IMR-90 (cell line): ENCODE measurements around the gene TSGA10IP. TPM values are rescaled to one million over a fixed set of nuclear protein-coding genes. Genes with fewer than 3 reads are reported as not detected.

Source experiments
- ATAC-seq: fragments of 200-7000 bp; cut with Tn5 transposase; 2 replicates; pipeline ENCODE4 v1.9.1; 2020; ENCODE audit warnings: low read depth, mild to moderate bottlenecking, moderate library complexity
- BruUV-seq: library from RNA; stranded (reverse); fragments of 400-500 nt; replicated peaks from 2 replicates; lab custom pipeline; 2021; lab: Mats Ljungman, UMichigan
- CTCF ChIA-PET: fragments of 300-600 bp; formaldehyde crosslinking; extraction: SDS; loops from one replicate; lab custom pipeline; 2021; ENCODE audit warnings: antibody characterized with exemption; lab: Yijun Ruan, JAX
- POLR2A ChIA-PET: fragments of 300-600 bp; sonication (Branson Sonifier 250); formaldehyde crosslinking; loops from one replicate; lab custom pipeline; 2022; ENCODE audit warnings: antibody characterized with exemption; ENCODE audit not compliant: unreplicated experiment; lab: Charles Lee
- DNase-seq: peaks from one replicate; pipeline ENCODE4 v3.0.0; 2013
- H2AFZ ChIP-seq: replicated peaks from 2 replicates; pipeline ENCODE3; 2013; ENCODE audit warnings: low read length, mild to moderate bottlenecking; ENCODE audit not compliant: poor library complexity
- H2AK5ac ChIP-seq: 2 replicates; pipeline ENCODE4 v1.6.1; 2013; ENCODE audit warnings: low read depth, low read length, inconsistent platforms
- H2AK9ac ChIP-seq: replicated peaks from 2 replicates; pipeline ENCODE3; 2013; ENCODE audit warnings: mild to moderate bottlenecking, low read depth, low read length, moderate library complexity; ENCODE audit not compliant: poor library complexity
- H2BK120ac ChIP-seq: 2 replicates; pipeline ENCODE4 v1.6.1; 2013; ENCODE audit warnings: low read depth, low read length, inconsistent platforms
- H2BK15ac ChIP-seq: 3 replicates; pipeline ENCODE4 v1.6.1; 2013; ENCODE audit warnings: low read depth, low read length, inconsistent platforms
- H2BK20ac ChIP-seq: 2 replicates; pipeline ENCODE4 v1.6.1; 2013; ENCODE audit warnings: low read depth, mild to moderate bottlenecking, inconsistent platforms, low read length, moderate library complexity
- H2BK5ac ChIP-seq: 2 replicates; pipeline ENCODE4 v1.6.1; 2013; ENCODE audit warnings: mild to moderate bottlenecking, low read depth, low read length, inconsistent platforms; ENCODE audit not compliant: poor library complexity, severe bottlenecking
- H3K14ac ChIP-seq: replicated peaks from 2 replicates; pipeline ENCODE4 v1.6.1; 2013; ENCODE audit warnings: low read depth, low read length, inconsistent platforms
- H3K18ac ChIP-seq: 2 replicates; pipeline ENCODE4 v1.6.1; 2013; ENCODE audit warnings: low read depth, low read length, control low read depth
- H3K23ac ChIP-seq: 2 replicates; pipeline ENCODE4 v1.6.1; 2013; ENCODE audit warnings: low read depth, low read length, inconsistent platforms
- H3K27ac ChIP-seq: 2 replicates; pipeline ENCODE4 v1.5.1; 2013; ENCODE audit warnings: mild to moderate bottlenecking, control low read depth, low read length; ENCODE audit not compliant: insufficient read depth
- H3K27me3 ChIP-seq: 2 replicates; pipeline ENCODE4 v1.6.1; 2013; ENCODE audit warnings: low read length; ENCODE audit not compliant: control insufficient read depth, insufficient read depth
- H3K36me3 ChIP-seq: 2 replicates; pipeline ENCODE4 v1.6.1; 2013; ENCODE audit warnings: low read length, mixed read lengths; ENCODE audit not compliant: control insufficient read depth, insufficient read depth
- H3K4ac ChIP-seq: 2 replicates; pipeline ENCODE4 v1.6.1; 2013; ENCODE audit warnings: low read depth, low read length, inconsistent platforms
- H3K4me1 ChIP-seq: 2 replicates; pipeline ENCODE4 v1.6.1; 2013; ENCODE audit warnings: low read length, mixed read lengths; ENCODE audit not compliant: control insufficient read depth, insufficient read depth
- H3K4me2 ChIP-seq: 2 replicates; pipeline ENCODE4 v1.6.1; 2013; ENCODE audit warnings: low read depth, mild to moderate bottlenecking, control low read depth, low read length, moderate library complexity
- H3K4me3 ChIP-seq: 2 replicates; pipeline ENCODE4 v1.5.1; 2013; ENCODE audit warnings: low read depth, mild to moderate bottlenecking, control low read depth, low read length, moderate library complexity; ENCODE audit not compliant: insufficient read depth
- H3K56ac ChIP-seq: 2 replicates; pipeline ENCODE4 v1.6.1; 2013; ENCODE audit warnings: low read length, inconsistent platforms; ENCODE audit not compliant: insufficient read depth; ENCODE audit errors: extremely low read depth
- H3K79me1 ChIP-seq, 2 experiments: 2 replicates each; pipeline ENCODE4 v1.6.1; 2013; ENCODE audit warnings: low read length in 2 of 2, inconsistent platforms in 1 of 2, low read depth in 1 of 2
- H3K9ac ChIP-seq: 2 replicates; pipeline ENCODE4 v1.6.1; 2013; ENCODE audit warnings: low read depth, low read length, control low read depth
- H3K9me1 ChIP-seq: 2 replicates; pipeline ENCODE4 v1.6.1; 2013; ENCODE audit warnings: low read length, inconsistent platforms; ENCODE audit not compliant: insufficient read depth
- H3K9me3 ChIP-seq: 2 replicates; pipeline ENCODE4 v1.6.1; 2013; ENCODE audit warnings: low read length; ENCODE audit not compliant: control insufficient read depth, insufficient read depth
- H4K20me1 ChIP-seq: 2 replicates; pipeline ENCODE4 v1.6.1; 2013; ENCODE audit warnings: low read length, inconsistent platforms; ENCODE audit not compliant: insufficient read depth
- H4K5ac ChIP-seq: 2 replicates; pipeline ENCODE4 v1.6.1; 2013; ENCODE audit warnings: mild to moderate bottlenecking, low read depth, low read length, control low read depth
- H4K8ac ChIP-seq, 2 experiments: 2 replicates each; pipeline ENCODE4 v1.6.1; 2013; ENCODE audit warnings: low read depth in 2 of 2, low read length in 2 of 2, control low read depth in 1 of 2, inconsistent platforms in 1 of 2
- H4K91ac ChIP-seq: 2 replicates; pipeline ENCODE4 v1.6.1; 2013; ENCODE audit warnings: low read depth, low read length, inconsistent platforms; ENCODE audit not compliant: insufficient read depth
- BHLHE40 ChIP-seq: fragments of 150-350 bp; IDR thresholded peaks from 2 replicates; pipeline ENCODE4 v1.6.1; 2016; ENCODE audit warnings: mild to moderate bottlenecking, low read depth, low read length
- CEBPB ChIP-seq: IDR thresholded peaks from 2 replicates; pipeline ENCODE4 v1.6.1; 2012; ENCODE audit warnings: low read depth, low read length, improper control_type of control experiment
- CHD1 ChIP-seq: IDR thresholded peaks from 2 replicates; pipeline ENCODE4 v1.6.1; 2012; ENCODE audit warnings: low read depth, low read length, improper control_type of control experiment
- CTCF ChIP-seq: conservative IDR thresholded peaks from 2 replicates; pipeline ENCODE4 v1.5.1; 2012; ENCODE audit warnings: mild to moderate bottlenecking, low read depth, low read length, improper control_type of control experiment
- ELK1 ChIP-seq: fragments of 150-350 bp; IDR thresholded peaks from 2 replicates; pipeline ENCODE4 v1.6.1; 2016; ENCODE audit warnings: low read depth, mild to moderate bottlenecking, low read length, moderate library complexity, borderline replicate concordance
- FOS ChIP-seq: fragments of 150-350 bp; IDR thresholded peaks from 2 replicates; pipeline ENCODE4 v1.6.1; 2016; ENCODE audit warnings: low read depth, low read length
- MAFK ChIP-seq: IDR thresholded peaks from 2 replicates; pipeline ENCODE4 v1.6.1; 2012; ENCODE audit warnings: low read depth, low read length, improper control_type of control experiment
- MAZ ChIP-seq: IDR thresholded peaks from 2 replicates; pipeline ENCODE4 v1.6.1; 2012; ENCODE audit warnings: low read depth, mild to moderate bottlenecking, low read length, improper control_type of control experiment, moderate library complexity, borderline replicate concordance
- MXI1 ChIP-seq: IDR thresholded peaks from 2 replicates; pipeline ENCODE4 v1.6.1; 2012; ENCODE audit warnings: low read depth, mild to moderate bottlenecking, low read length, moderate library complexity, borderline replicate concordance
- NFE2L2 ChIP-seq: fragments of 150-350 bp; IDR thresholded peaks from 2 replicates; pipeline ENCODE4 v1.6.1; 2016; ENCODE audit warnings: low read depth, mild to moderate bottlenecking, low read length
- POLR2A ChIP-seq: IDR thresholded peaks from 2 replicates; pipeline ENCODE4 v1.6.1; 2012; ENCODE audit warnings: mild to moderate bottlenecking, low read depth, low read length
- RAD21 ChIP-seq: IDR thresholded peaks from 2 replicates; pipeline ENCODE4 v1.6.1; 2012; ENCODE audit warnings: low read length, improper control_type of control experiment
- RCOR1 ChIP-seq: IDR thresholded peaks from 2 replicates; pipeline ENCODE4 v1.6.1; 2012; ENCODE audit warnings: mild to moderate bottlenecking, low read length, improper control_type of control experiment; ENCODE audit not compliant: insufficient replicate concordance
- RFX5 ChIP-seq: IDR thresholded peaks from 2 replicates; pipeline ENCODE4 v1.8.0; 2012; ENCODE audit warnings: low read depth, mild to moderate bottlenecking, low read length, moderate library complexity
- SMC3 ChIP-seq: fragments of 150-350 bp; IDR thresholded peaks from 2 replicates; pipeline ENCODE4 v1.6.1; 2016; ENCODE audit warnings: low read depth, mild to moderate bottlenecking, antibody characterized with exemption, low read length, moderate library complexity
- WGBS, 2 experiments: methylation state at CpG; one replicate each; pipeline versions ENCODE4 v1.1.5 to v1.1.7; 2013; ENCODE audit warnings: missing lambda C conversion rate in 2 of 2; ENCODE audit not compliant: insufficient read length in 1 of 2; ENCODE audit errors: extremely low coverage in 2 of 2; 5-methylcytosine and 5-hydroxymethylcytosine counted together
- dilution Hi-C: fragments of 300-500 bp; cut with HindIII; formaldehyde crosslinking; loops from one replicate; pipeline ENCODE4 v1.14.3; 2018; ENCODE audit warnings: low sequenced_read_pairs; ENCODE audit not compliant: unreplicated experiment
- in situ Hi-C: fragments of 300-500 bp; cut with MboI; formaldehyde crosslinking; loops from 3 replicates; pipeline ENCODE4 v1.14.3; 2019; ENCODE audit warnings: low sequenced_read_pairs, inconsistent platforms, mixed read lengths
- intact Hi-C: fragments of 100-400 bp; cut with micrococcal nuclease; formaldehyde crosslinking; loops from 2 replicates; pipeline ENCODE4 v1.10.0; 2022
- polyA plus RNA-seq, 3 experiments: library from polyadenylated mRNA; depleted of rRNA; stranded (reverse); fragments of >200 nt; gene quantifications; 2 replicates each; pipeline ENCODE4 v1.2.3, GENCODE V29; 2012; ENCODE audit warnings: low replicate concordance in 1 of 3
- total RNA-seq: library from RNA; depleted of rRNA; stranded (reverse); fragments of >200 nt; gene quantifications from 2 replicates; pipeline ENCODE4 v1.2.3, GENCODE V29; 2012
- TF ChIP-seq, protein P1 (sequence below): fragments of 150-350 bp; IDR thresholded peaks from 2 replicates; pipeline ENCODE4 v1.6.1; 2017; ENCODE audit warnings: mild to moderate bottlenecking, antibody characterized with exemption, low read length, low read depth

The TSGA10IP gene
- total and polyA plus RNA-seq, 2 of the 4 experiments (the other 2 are of a cell fraction), result 0.21 TPM; not detected in 1

- Histone ChIP-seq H2BK20ac (no peak overlapping the region), H3K27ac (no peak overlapping the region), H3K36me3 (no peaks in the 10 kb centered on the region), H4K5ac (no peak overlapping the region), H2BK5ac (no peak overlapping the region), H3K23ac (no peak overlapping the region), H3K56ac (no peak overlapping the region), H3K14ac (no peak overlapping the region), H3K4me3 (no peak overlapping the region), H2AK9ac (no peak overlapping the region), H3K4me1 (no peaks in the 10 kb centered on the region), H2BK15ac (no peak overlapping the region), H4K20me1 (no peaks in the 10 kb centered on the region), H3K4me2 (no peak overlapping the region), H3K79me1 (peaks cover 0 to 5% of the 10 kb centered on the region in 2 experiments; a peak in 1 of 4 replicates), H3K9me3 (no peaks in the 10 kb centered on the region), H3K9ac (no peak overlapping the region), H3K27me3 (peaks cover 3% of the 10 kb centered on the region; the same call in 1 of the 2 replicates), H3K4ac (no peak overlapping the region), H2AK5ac (no peak overlapping the region), H4K91ac (no peak overlapping the region), H2AFZ (peak overlapping the region; percentile 14), H3K9me1 (peaks cover 4% of the 10 kb centered on the region), H4K8ac (no peak overlapping the region), H2BK120ac (no peak overlapping the region), H3K18ac (no peak overlapping the region)
- dilution Hi-C loops (no loop called here), in situ Hi-C loops (no loop called here), intact Hi-C loops (no loop called here)
- no peak for DNase-seq
- ATAC-seq, result no peak
- TF ChIP-seq MAFK (no peak), MXI1 (no peak), RCOR1 (no peak), FOS (no peak), CTCF (no peak), CEBPB (no peak), ELK1 (no peak), SMC3 (no peak), POLR2A (no peak), RAD21 (no peak), RFX5 (no peak), CHD1 (no peak), MAZ (no peak), BHLHE40 (no peak), NFE2L2 (no peak)
- TF ChIP-seq, protein P1, sequence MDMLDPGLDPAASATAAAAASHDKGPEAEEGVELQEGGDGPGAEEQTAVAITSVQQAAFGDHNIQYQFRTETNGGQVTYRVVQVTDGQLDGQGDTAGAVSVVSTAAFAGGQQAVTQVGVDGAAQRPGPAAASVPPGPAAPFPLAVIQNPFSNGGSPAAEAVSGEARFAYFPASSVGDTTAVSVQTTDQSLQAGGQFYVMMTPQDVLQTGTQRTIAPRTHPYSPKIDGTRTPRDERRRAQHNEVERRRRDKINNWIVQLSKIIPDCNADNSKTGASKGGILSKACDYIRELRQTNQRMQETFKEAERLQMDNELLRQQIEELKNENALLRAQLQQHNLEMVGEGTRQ, result no peak
- 61% methylated on average over 5 of the region's 13 CpGs; no CpG with 5 or more reads in 1 of the 2 experiments for WGBS, 2 experiments
- CTCF ChIA-PET, result interaction anchor here (1.1 kb wide), 1 partner anchor 59 kb away, joined by 3 read pairs; the partner anchor contains the start of gene FIBP
- no TSS peak for BruUV-seq
- POLR2A ChIA-PET, result no interaction called here
Measured at GRCh38 chr11:65947133-65947532, 1.9 kb downstream of the TSGA10IP start.
